Spinal cord (tissue), 4 donors: Measurements from ENCODE around the gene SOAT1. TPM values are rescaled to one million over a fixed set of nuclear protein-coding genes. Genes with fewer than 3 reads are reported as not detected.

Experiments
- polyA plus RNA-seq, 2 donors: library from polyadenylated mRNA; unstranded; fragments of 120-200 nt; gene quantifications; one replicate each; pipeline ENCODE4 v1.2.1, GENCODE V29; 2013; ENCODE audit not compliant: insufficient read length in 2 of 2
- small RNA-seq: library from RNA; depleted of rRNA; stranded (forward); fragments of <200 nt; gene quantifications from one replicate; pipeline ENCODE3, GENCODE V24; 2014; ENCODE audit warnings: low replicate concordance
- total RNA-seq, 2 donors: library from RNA; depleted of rRNA in 1 of 2; stranded (reverse); fragments of 120-200 nt in 1 of 2; fragments of >200 nt in 1 of 2; gene quantifications; one replicate each; pipeline versions ENCODE4 v1.2.3 to v1.2.4, GENCODE V29; 2013 to 2014

The SOAT1 gene
- total and polyA plus RNA-seq, 4 donors: 14.1 to 19.6 (median 16.8) TPM

Small RNA genes lying within 50 kb of the gene (small RNA-seq; reads per million reads assigned to genes)
- gene AL512326.2: not detected

Other genes with a start within 250 kb of the SOAT1 start
- 10 to 100 TPM; 18.3 to 20.7 TPM for gene TOR3A, start 211.7 kb upstream of the SOAT1 start, total RNA-seq
- gene TOR3A, start 211.7 kb upstream of the SOAT1 start, polyA plus RNA-seq: 10 to 100 TPM; 24.3 to 27.4 TPM
- 10 to 100 TPM; 11.5 to 22.9 TPM for gene ABL2, start 64.1 kb upstream of the SOAT1 start, total RNA-seq
- gene ABL2, start 64.1 kb upstream of the SOAT1 start, polyA plus RNA-seq: 10 to 100 TPM; 11.4 to 13.6 TPM
- 1 to 10 TPM; 1.2 to 2.4 TPM for gene AXDND1, start 72.2 kb downstream of the SOAT1 start, total RNA-seq
- under 1 TPM; 0.59 to 0.60 TPM for gene AXDND1, start 72.2 kb downstream of the SOAT1 start, polyA plus RNA-seq